Activated CD4-positive, alpha-beta T cell treated with anti-CD3 and anti-CD28 coated beads, Interleukin-2, amount 10 ng/mL, durations not matched to agents 7 days and 5 days (primary cell): ENCODE data around the gene DNAJB6. TPM values are rescaled to one million over a fixed set of nuclear protein-coding genes. Genes with fewer than 3 reads are reported as not detected.

ENCODE experiments used
- CTCF ChIA-PET: fragments of 350-600 bp; sonication (Branson Sonifier 250); formaldehyde crosslinking; loops from one replicate; lab custom pipeline; 2021; ENCODE audit warnings: antibody characterized with exemption; lab: Charles Lee
- POLR2A ChIA-PET: fragments of 350-600 bp; sonication (Branson Sonifier 250); formaldehyde crosslinking; loops from one replicate; lab custom pipeline; 2021; ENCODE audit warnings: antibody characterized with exemption; lab: Charles Lee
- DNase-seq: peaks from one replicate; pipeline ENCODE4 v3.0.0-alpha.2; 2020
- H3K27ac Mint-ChIP-seq: one replicate; pipeline ENCODE4 v1.8.0; 2021; ENCODE audit warnings: mild to moderate bottlenecking, moderate library complexity, mixed read lengths
- H3K27me3 Mint-ChIP-seq: one replicate; pipeline ENCODE4 v1.8.0; 2021; ENCODE audit warnings: mixed read lengths
- H3K36me3 Mint-ChIP-seq: one replicate; pipeline ENCODE4 v1.8.0; 2021; ENCODE audit warnings: low read depth, mixed read lengths
- H3K4me1 Mint-ChIP-seq: one replicate; pipeline ENCODE4 v1.8.0; 2021; ENCODE audit warnings: mixed read lengths
- H3K4me3 Mint-ChIP-seq: one replicate; pipeline ENCODE4 v1.8.0; 2021; ENCODE audit warnings: mild to moderate bottlenecking, moderate library complexity, mixed read lengths
- H3K9me3 Mint-ChIP-seq: one replicate; pipeline ENCODE4 v1.8.0; 2021; ENCODE audit warnings: mixed read lengths
- total RNA-seq, 2 experiments: library from RNA; stranded (reverse); gene quantifications; one replicate each; pipeline ENCODE4 v1.2.3, GENCODE V29; 2021

The DNAJB6 gene
- total RNA-seq, 2 experiments from 2014 or later = 67.8 to 68.9 TPM

DNA sequence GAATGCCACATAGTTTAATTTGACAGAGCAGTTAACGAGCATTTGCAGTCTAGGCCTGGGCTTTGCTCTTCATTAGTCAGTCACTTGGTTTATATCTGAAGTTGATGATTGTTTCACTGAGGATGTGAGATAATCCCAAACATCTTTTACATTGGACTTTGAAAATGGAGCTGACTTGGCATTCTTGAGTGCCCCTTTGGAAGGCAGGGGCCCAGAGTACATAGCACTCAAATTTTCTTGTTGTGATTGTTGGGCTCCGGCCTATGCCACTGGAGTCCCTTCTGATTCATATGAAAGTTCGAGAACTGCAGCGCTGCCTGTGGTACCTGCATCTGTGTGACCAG, 21.9 kb downstream of the DNAJB6 start:
- no peak for DNase-seq
- ChIA-PET POLR2A (no interaction called here), CTCF (interaction anchor here (1.2 to 1.3 kb wide), 2 partner anchors 9 to 15 kb away, joined by 3 read pairs; no protein-coding TSS in a partner anchor)
- Mint-ChIP-seq H3K4me1 (peaks cover 37% of the 10 kb centered on the region), H3K4me3 (no peak overlapping the region), H3K27ac (no peak overlapping the region), H3K9me3 (no peaks in the 10 kb centered on the region), H3K27me3 (no peaks in the 10 kb centered on the region), H3K36me3 (peaks cover 63% of the 10 kb centered on the region)

DNA sequence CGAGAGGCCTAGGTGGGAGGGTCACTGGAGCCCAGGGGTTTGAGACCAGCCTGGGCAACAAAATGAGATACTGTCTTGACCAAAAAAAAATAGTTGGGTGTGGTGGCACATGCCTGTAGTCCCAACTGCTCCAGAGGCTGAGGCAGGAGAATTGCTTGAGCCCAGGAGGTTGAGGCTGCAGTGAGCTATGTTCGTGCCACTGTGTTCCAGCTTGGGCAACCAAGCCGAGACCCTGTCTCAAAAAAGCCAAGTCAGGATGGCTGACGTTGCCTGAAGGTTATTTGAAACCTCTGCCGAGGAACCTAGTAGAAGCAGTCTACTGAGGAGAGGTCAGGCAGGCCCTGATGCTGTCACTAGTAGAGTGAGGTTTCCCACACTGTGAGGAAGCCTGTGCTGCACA, 22.8 kb downstream of the DNAJB6 start:
- no peak for DNase-seq

GRCh38 chr7:157360483-157361025, 23.8 kb downstream of the DNAJB6 start:
- Mint-ChIP-seq H3K4me1 (peaks cover 26% of the 10 kb centered on the region), H3K9me3 (no peaks in the 10 kb centered on the region), H3K36me3 (peaks cover 68% of the 10 kb centered on the region), H3K4me3 (no peak overlapping the region), H3K27me3 (no peaks in the 10 kb centered on the region), H3K27ac (no peak overlapping the region)
- ChIA-PET CTCF (no interaction called here), POLR2A (interaction anchor here (0.7 kb wide), 1 partner anchor 38 kb away, joined by 3 read pairs; no protein-coding TSS in a partner anchor)
- DNase-seq = no peak

More for the DNA sequence above, 22.8 kb downstream of the DNAJB6 start:
- Mint-ChIP-seq H3K27me3 (no peaks in the 10 kb centered on the region), H3K4me3 (no peak overlapping the region), H3K27ac (no peak overlapping the region), H3K4me1 (peaks cover 34% of the 10 kb centered on the region), H3K9me3 (no peaks in the 10 kb centered on the region), H3K36me3 (peaks cover 66% of the 10 kb centered on the region)
- ChIA-PET CTCF (interaction anchor here (1.3 kb wide), 1 partner anchor 14 kb away, joined by 3 read pairs; no protein-coding TSS in a partner anchor), POLR2A (no interaction called here)

GRCh38 chr7:157361537-157361936, 24.7 kb downstream of the DNAJB6 start:
- CTCF ChIA-PET = no interaction called here
- no peaks in the 10 kb centered on the region for H3K27me3 Mint-ChIP-seq
- no peak overlapping the region for H3K27ac Mint-ChIP-seq
- no peak for DNase-seq
- peaks cover 18% of the 10 kb centered on the region for H3K4me1 Mint-ChIP-seq
- H3K4me3 Mint-ChIP-seq = no peak overlapping the region
- POLR2A ChIA-PET = no interaction called here
- H3K9me3 Mint-ChIP-seq = no peaks in the 10 kb centered on the region
- peaks cover 65% of the 10 kb centered on the region for H3K36me3 Mint-ChIP-seq

GRCh38 chr7:157362729-157363128, 25.9 kb downstream of the DNAJB6 start:
- Mint-ChIP-seq H3K4me1 (peaks cover 9% of the 10 kb centered on the region), H3K4me3 (no peak overlapping the region), H3K9me3 (no peaks in the 10 kb centered on the region), H3K27me3 (no peaks in the 10 kb centered on the region), H3K36me3 (peaks cover 70% of the 10 kb centered on the region), H3K27ac (no peak overlapping the region)
- ChIA-PET POLR2A (no interaction called here), CTCF (interaction anchor here (0.6 to 1.4 kb wide), 2 partner anchors 24 to 117 kb away, joined by 3 read pairs; no protein-coding TSS in a partner anchor)
- no peak for DNase-seq

- H3K27ac Mint-ChIP-seq = no peak overlapping the region
- H3K4me1 Mint-ChIP-seq = peaks cover 8% of the 10 kb centered on the region
- H3K4me3 Mint-ChIP-seq = no peak overlapping the region
- H3K27me3 Mint-ChIP-seq = no peaks in the 10 kb centered on the region
- H3K36me3 Mint-ChIP-seq = peaks cover 67% of the 10 kb centered on the region
- CTCF ChIA-PET = no interaction called here
- POLR2A ChIA-PET = no interaction called here
- DNase-seq = no peak
- no peaks in the 10 kb centered on the region for H3K9me3 Mint-ChIP-seq
These were observed 29.9 kb downstream of the DNAJB6 start for GRCh38 chr7:157366722-157367121.

- DNase-seq = no peak
- H3K27ac Mint-ChIP-seq = no peak overlapping the region
- POLR2A ChIA-PET = no interaction called here
These were observed 32.2 kb downstream of the DNAJB6 start for GRCh38 chr7:157368955-157369354.

DNA sequence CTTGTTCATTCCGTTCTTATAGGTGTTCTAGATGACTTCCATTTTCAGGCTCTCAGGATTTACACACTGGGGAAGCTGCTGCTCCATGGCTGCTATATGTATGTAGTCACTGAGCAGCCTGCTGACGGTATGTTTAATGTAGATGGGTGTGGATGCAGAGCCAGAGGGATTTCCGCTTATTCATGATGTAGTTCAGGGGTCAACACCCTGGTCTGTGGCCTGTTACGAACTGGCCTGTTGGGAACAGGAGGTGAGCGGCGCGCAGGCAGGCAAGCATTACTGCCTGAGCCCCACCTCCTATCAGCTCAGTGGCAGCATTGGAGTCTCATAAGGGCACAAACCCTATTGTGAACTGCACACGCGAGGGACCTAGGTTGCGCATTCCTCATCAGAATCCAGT, 33.9 kb downstream of the DNAJB6 start:
- no peaks in the 10 kb centered on the region for H3K27me3 Mint-ChIP-seq
- H3K4me1 Mint-ChIP-seq = peaks cover 36% of the 10 kb centered on the region
- ChIA-PET POLR2A (no interaction called here), CTCF (interaction anchor here (0.9 to 1.2 kb wide), 2 partner anchors 12 to 13 kb away, joined by 3 read pairs; no protein-coding TSS in a partner anchor)
- no peak overlapping the region for H3K27ac Mint-ChIP-seq
- H3K9me3 Mint-ChIP-seq = no peaks in the 10 kb centered on the region
- no peak overlapping the region for H3K4me3 Mint-ChIP-seq
- H3K36me3 Mint-ChIP-seq = peaks cover 64% of the 10 kb centered on the region
- no peak for DNase-seq

More at GRCh38 chr7:157368955-157369354, 32.2 kb downstream of the DNAJB6 start:
- H3K9me3 Mint-ChIP-seq = no peaks in the 10 kb centered on the region
- H3K4me1 Mint-ChIP-seq = peaks cover 18% of the 10 kb centered on the region
- H3K36me3 Mint-ChIP-seq = peaks cover 69% of the 10 kb centered on the region
- H3K4me3 Mint-ChIP-seq = no peak overlapping the region
- H3K27me3 Mint-ChIP-seq = no peaks in the 10 kb centered on the region
- CTCF ChIA-PET = interaction anchor here (0.5 to 1.3 kb wide), 2 partner anchors 11 to 25 kb away, joined by 3 read pairs; no protein-coding TSS in a partner anchor

- Mint-ChIP-seq H3K4me3 (no peak overlapping the region), H3K9me3 (no peaks in the 10 kb centered on the region), H3K4me1 (peaks cover 41% of the 10 kb centered on the region), H3K27me3 (no peaks in the 10 kb centered on the region), H3K36me3 (peaks cover 67% of the 10 kb centered on the region), H3K27ac (no peak overlapping the region)
- no peak for DNase-seq
- ChIA-PET CTCF (interaction anchor here (1.2 to 1.4 kb wide), 2 partner anchors 12 kb away, joined by 3 to 5 read pairs; no protein-coding TSS in a partner anchor), POLR2A (no interaction called here)
These were observed 34.5 kb downstream of the DNAJB6 start for GRCh38 chr7:157371296-157371695.

DNA sequence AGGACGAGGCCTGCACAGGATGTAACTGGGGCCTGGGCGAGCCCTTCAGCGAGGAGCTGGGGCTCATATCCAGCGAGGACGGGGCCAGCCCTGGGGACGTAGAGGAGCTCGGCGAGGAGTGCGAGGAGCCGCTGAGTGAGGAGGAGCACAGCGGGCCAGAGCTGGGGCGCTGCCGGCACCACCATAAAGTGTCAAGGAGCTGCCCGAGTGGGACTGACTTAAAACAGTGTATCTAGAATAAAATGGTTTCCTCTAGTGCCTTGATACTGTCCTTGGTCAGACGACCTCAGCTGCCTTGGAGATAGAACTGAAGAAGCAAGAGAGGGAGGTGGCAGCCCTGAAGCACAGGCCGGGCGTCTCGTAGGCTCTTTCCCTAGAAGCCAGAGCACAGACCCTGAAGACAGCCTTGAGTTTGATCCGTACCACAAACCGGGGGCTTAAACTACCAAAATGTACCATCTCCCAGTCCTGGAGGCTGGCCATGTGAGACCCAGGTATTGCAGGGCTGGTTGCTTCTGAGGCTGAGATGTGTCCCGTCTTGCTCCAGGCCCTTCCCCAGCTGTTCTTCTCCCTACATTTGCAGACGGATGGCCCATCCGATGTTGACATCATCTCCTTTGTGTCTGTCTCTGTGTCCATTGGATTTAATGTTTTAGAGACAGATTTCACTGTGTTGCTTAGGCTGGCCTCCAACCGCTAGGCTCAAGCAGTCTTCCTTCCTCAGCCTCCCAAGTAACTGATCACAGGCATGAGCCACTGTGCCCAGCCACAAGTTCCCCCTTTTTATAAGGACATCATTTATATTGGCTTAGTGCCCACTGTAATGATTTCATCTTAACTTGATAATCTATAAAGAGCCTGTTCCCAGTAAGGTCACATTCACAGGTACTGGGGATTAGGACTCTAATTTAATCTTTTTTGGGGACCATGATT, 35.8 kb downstream of the DNAJB6 start:
- H3K9me3 Mint-ChIP-seq = no peaks in the 10 kb centered on the region
- peaks cover 48% of the 10 kb centered on the region for H3K4me1 Mint-ChIP-seq
- H3K27me3 Mint-ChIP-seq = no peaks in the 10 kb centered on the region
- ChIA-PET CTCF (interaction anchor here (1.0 to 1.4 kb wide), 2 partner anchors 10 to 33 kb away, joined by 3 to 5 read pairs; no protein-coding TSS in a partner anchor), POLR2A (no interaction called here)
- no peak for DNase-seq
- no peak overlapping the region for H3K4me3 Mint-ChIP-seq
- H3K27ac Mint-ChIP-seq = no peak overlapping the region
- peaks cover 63% of the 10 kb centered on the region for H3K36me3 Mint-ChIP-seq

- Mint-ChIP-seq H3K36me3 (peaks cover 59% of the 10 kb centered on the region), H3K27ac (no peak overlapping the region), H3K4me3 (no peak overlapping the region), H3K4me1 (peaks cover 47% of the 10 kb centered on the region), H3K27me3 (no peaks in the 10 kb centered on the region), H3K9me3 (no peaks in the 10 kb centered on the region)
- POLR2A ChIA-PET = no interaction called here
- DNase-seq = no peak
- CTCF ChIA-PET = interaction anchor here (1.2 kb wide), 1 partner anchor 14 kb away, joined by 3 read pairs; no protein-coding TSS in a partner anchor
These were observed 36.7 kb downstream of the DNAJB6 start for GRCh38 chr7:157373493-157373892.

DNA sequence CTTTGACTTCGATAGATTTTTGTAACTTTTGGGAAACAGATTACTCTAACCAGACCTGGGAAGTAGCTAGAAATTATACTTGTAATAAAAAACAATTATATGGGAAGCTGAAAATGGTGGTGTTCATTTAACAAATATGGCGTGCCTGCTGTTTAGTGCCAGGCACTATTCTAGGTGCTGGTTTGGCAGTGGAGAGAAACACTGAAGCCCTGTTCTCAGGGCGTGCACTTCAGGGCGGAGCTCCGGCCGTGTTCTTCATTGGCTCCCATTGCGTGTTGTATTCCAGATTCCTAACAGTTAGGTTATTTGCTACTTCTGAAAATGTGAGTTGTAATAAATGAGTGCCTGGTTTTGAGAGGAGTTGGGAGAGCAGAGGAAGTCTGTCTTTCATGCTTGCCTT, 38.6 kb downstream of the DNAJB6 start:
- H3K27me3 Mint-ChIP-seq = no peaks in the 10 kb centered on the region
- CTCF ChIA-PET = interaction anchor here (1.1 to 2.0 kb wide), 2 partner anchors 12 kb away, joined by 3 to 5 read pairs; no protein-coding TSS in a partner anchor
- H3K4me3 Mint-ChIP-seq = no peak overlapping the region
- H3K36me3 Mint-ChIP-seq = peaks cover 50% of the 10 kb centered on the region
- DNase-seq = no peak
- no peaks in the 10 kb centered on the region for H3K9me3 Mint-ChIP-seq
- POLR2A ChIA-PET = no interaction called here
- peaks cover 47% of the 10 kb centered on the region for H3K4me1 Mint-ChIP-seq
- H3K27ac Mint-ChIP-seq = no peak overlapping the region
